CD4-positive, alpha-beta T cell (primary cell): ENCODE results near the gene MYO1D. TPM values are rescaled to one million over a fixed set of nuclear protein-coding genes. Genes with fewer than 3 reads are reported as not detected.
A peak's percentile ranks its signal among the peaks of the same experiment; 100 is the strongest.
"Not testable (repeated sequence)": the region's sequence is repeated elsewhere in the genome, so short reads cannot be mapped to it uniquely, and the experiment has no call there.

Experiments
- ATAC-seq: fragments of 200-7000 bp; cut with Tn5 transposase; one replicate; pipeline ENCODE4 v1.10.0; 2022; ENCODE audit warnings: mild to moderate bottlenecking; ENCODE audit not compliant: poor library complexity
- CTCF ChIA-PET: fragments of 350-600 bp; sonication (Branson Sonifier 250); formaldehyde crosslinking; loops from one replicate; lab custom pipeline; 2021; ENCODE audit warnings: antibody characterized with exemption, inconsistent platforms; lab: Charles Lee
- POLR2A ChIA-PET: fragments of 350-600 bp; sonication (Branson Sonifier 250); formaldehyde crosslinking; loops from one replicate; lab custom pipeline; 2021; ENCODE audit warnings: antibody characterized with exemption, inconsistent platforms; lab: Charles Lee
- DNase-seq, 14 experiments: peaks; one replicate each; pipeline ENCODE4 v3.0.0-alpha.2; 2013 to 2020; ENCODE audit warnings: mixed read lengths in 2 of 14
- H3K27ac ChIP-seq, 2 donors: one replicate each; pipeline versions ENCODE4 v1.5.1 to v1.7.0; 2013; ENCODE audit warnings: low read length in 2 of 2, low read depth in 1 of 2, mild to moderate bottlenecking in 1 of 2
- H3K27me3 ChIP-seq, 2 experiments: 1 replicate in 1 of 2; 2 replicates in 1 of 2; pipeline versions ENCODE4 v1.6.1 to v1.7.0; 2013; ENCODE audit warnings: low read length in 2 of 2, control low read depth in 1 of 2, mild to moderate bottlenecking in 1 of 2, moderate library complexity in 1 of 2; ENCODE audit not compliant: insufficient read depth in 2 of 2, control insufficient read depth in 1 of 2
- H3K36me3 ChIP-seq: one replicate; pipeline ENCODE4 v1.6.1; 2013; ENCODE audit warnings: low read length, control low read depth; ENCODE audit not compliant: insufficient read depth
- H3K4me1 ChIP-seq: one replicate; pipeline ENCODE4 v1.6.1; 2013; ENCODE audit warnings: low read length, control low read depth; ENCODE audit not compliant: insufficient read depth
- H3K4me3 ChIP-seq: one replicate; pipeline ENCODE4 v1.5.1; 2013; ENCODE audit warnings: mild to moderate bottlenecking, low read length, moderate library complexity
- H3K9me3 ChIP-seq, 2 experiments: 1 replicate in 1 of 2; 2 replicates in 1 of 2; pipeline versions ENCODE4 v1.6.1 to v1.7.0; 2013; ENCODE audit warnings: low read length in 2 of 2, mild to moderate bottlenecking in 2 of 2, control low read depth in 1 of 2, moderate library complexity in 1 of 2; ENCODE audit not compliant: control insufficient read depth in 1 of 2, insufficient read depth in 1 of 2
- H3K27ac Mint-ChIP-seq: one replicate; pipeline ENCODE4 v1.8.0; 2020; ENCODE audit warnings: mixed read lengths
- H3K27me3 Mint-ChIP-seq: one replicate; pipeline ENCODE4 v1.8.0; 2021; ENCODE audit warnings: mixed read lengths
- H3K36me3 Mint-ChIP-seq: one replicate; pipeline ENCODE4 v1.8.0; 2021; ENCODE audit warnings: low read depth, mixed read lengths
- H3K4me1 Mint-ChIP-seq: one replicate; pipeline ENCODE4 v1.8.0; 2021; ENCODE audit warnings: low read depth, mixed read lengths
- H3K4me3 Mint-ChIP-seq: one replicate; pipeline ENCODE4 v1.8.0; 2020; ENCODE audit warnings: mild to moderate bottlenecking, mixed read lengths
- H3K9me3 Mint-ChIP-seq: one replicate; pipeline ENCODE4 v1.8.0; 2020; ENCODE audit warnings: mixed read lengths
- CTCF ChIP-seq: fragments of 200-600 bp; IDR thresholded peaks from one replicate; pipeline ENCODE4 v1.8.0; 2022; ENCODE audit warnings: antibody characterized with exemption, mild to moderate bottlenecking
- intact Hi-C, 2 experiments: fragments of 100-400 bp; cut with DNase I in 1 of 2; cut with micrococcal nuclease in 1 of 2; formaldehyde crosslinking; loops; one replicate each; pipeline versions ENCODE4 v1.15.1 to v1.9.0; 2023 to 2025; cut with DNase I, micrococcal nuclease
- total RNA-seq, 174 experiments: library from RNA in 2 of 174; stranded (reverse) in 2 of 174; gene quantifications; one replicate each; pipeline ENCODE4 v1.2.3 and lab custom pipeline; 2021 to 2026

MYO1D gene
- total RNA-seq, 2 experiments from 2014 or later, result 5.8 to 6.4 TPM

DNA sequence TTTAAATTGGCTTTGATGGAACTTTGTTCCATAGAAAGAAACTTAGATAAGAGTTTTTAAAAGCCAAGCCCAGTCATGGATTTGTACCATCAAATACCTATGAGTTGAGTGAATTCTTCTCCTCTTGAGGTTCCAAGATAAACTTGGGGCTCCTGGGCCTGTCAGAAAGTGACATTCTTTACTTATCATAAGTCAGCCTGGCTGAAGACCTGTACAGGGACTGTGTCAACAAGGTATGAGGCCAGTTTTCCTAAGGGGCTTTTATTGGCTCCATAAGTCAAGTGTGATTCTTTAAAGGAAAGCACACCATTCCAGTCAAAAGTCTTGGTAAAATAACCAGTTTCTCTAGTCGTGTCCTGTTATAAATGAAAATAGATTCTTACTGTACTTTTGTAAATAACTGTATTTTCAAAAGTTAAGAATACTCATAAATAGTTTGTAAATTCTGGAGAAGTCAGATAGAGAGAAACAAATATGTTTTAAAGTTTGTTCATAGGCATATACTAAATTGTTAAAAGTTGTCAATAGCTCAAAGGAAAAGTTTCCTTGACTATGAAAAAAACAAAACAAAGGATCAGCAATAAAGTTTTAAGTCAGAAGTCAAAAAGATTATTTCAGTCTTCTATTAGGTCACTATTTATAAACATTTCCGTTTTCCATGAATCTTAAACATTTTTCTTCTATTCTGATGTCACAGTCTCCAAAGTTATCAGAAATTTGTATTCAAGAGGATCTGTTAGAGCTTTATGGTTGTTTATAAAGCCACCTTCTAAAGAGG is 22.5 kb upstream of the MYO1D start:
- no peak for ATAC-seq
- no peaks in the 10 kb centered on the region for H3K36me3 ChIP-seq
- intact Hi-C loops, result no loop called here
- H3K27me3 ChIP-seq, result peaks cover 0 to 4% of the 10 kb centered on the region in 2 experiments
- no peak overlapping the region for H3K4me3 ChIP-seq
- no peak for TF ChIP-seq CTCF
- DNase-seq, result no peak
- no peaks in the 10 kb centered on the region for H3K4me1 Mint-ChIP-seq
- H3K27ac Mint-ChIP-seq, result no peak overlapping the region
- H3K27me3 Mint-ChIP-seq, result peaks cover 37% of the 10 kb centered on the region
- no peaks in the 10 kb centered on the region for H3K9me3 ChIP-seq
- POLR2A ChIA-PET, result no interaction called here
- H3K36me3 Mint-ChIP-seq, result no peaks in the 10 kb centered on the region
- no peak overlapping the region for H3K4me3 Mint-ChIP-seq
- H3K27ac ChIP-seq, result no peak overlapping the region
- CTCF ChIA-PET, result no interaction called here
- no peaks in the 10 kb centered on the region for H3K4me1 ChIP-seq
- no peaks in the 10 kb centered on the region for H3K9me3 Mint-ChIP-seq

DNA sequence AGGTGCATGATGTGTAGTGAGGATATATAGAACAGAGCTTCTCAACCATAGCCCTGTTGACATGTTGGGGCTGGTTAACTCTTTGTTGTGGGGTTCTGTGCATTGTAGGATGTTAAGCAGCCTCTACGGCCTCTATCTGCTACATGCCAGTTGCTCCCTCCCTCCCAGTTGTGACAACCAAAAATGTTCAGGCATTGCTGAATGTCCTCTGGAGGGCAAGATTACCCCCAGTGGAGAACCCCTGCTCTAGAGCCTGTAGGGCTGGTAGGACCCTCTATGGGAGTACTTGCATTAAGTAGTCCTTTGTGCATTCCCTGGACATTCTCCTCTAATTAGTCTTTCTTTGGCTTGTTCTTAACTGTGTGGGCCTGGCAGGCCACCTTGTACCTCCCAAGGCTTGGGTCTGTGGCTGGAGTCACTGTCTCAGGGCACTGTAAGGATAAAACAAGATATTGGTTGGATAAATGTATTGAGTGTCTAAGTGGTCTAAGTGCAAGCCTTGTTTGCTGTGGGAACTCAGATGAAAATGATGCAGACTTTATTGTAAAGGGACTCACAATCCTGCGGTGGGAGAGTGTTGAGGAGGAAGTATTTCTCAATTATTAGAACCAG is 19.8 kb upstream of the MYO1D start:
- Histone ChIP-seq H3K9me3 (no peaks in the 10 kb centered on the region), H3K27me3 (peaks cover 0 to 4% of the 10 kb centered on the region in 2 experiments), H3K27ac (no peak overlapping the region), H3K36me3 (no peaks in the 10 kb centered on the region), H3K4me3 (no peak overlapping the region), H3K4me1 (no peaks in the 10 kb centered on the region)
- POLR2A ChIA-PET, result no interaction called here
- Mint-ChIP-seq H3K9me3 (no peaks in the 10 kb centered on the region), H3K27ac (no peak overlapping the region), H3K27me3 (peaks cover 18% of the 10 kb centered on the region), H3K4me3 (no peak overlapping the region), H3K36me3 (no peaks in the 10 kb centered on the region), H3K4me1 (no peaks in the 10 kb centered on the region)
- DNase-seq, result no peak
- no peak for ATAC-seq
- TF ChIP-seq CTCF, result no peak
- CTCF ChIA-PET, result no interaction called here
- intact Hi-C loops, result no loop called here

GRCh38 chr17:32894245-32894644 is 17.3 kb upstream of the MYO1D start:
- Histone ChIP-seq H3K4me1 (no peaks in the 10 kb centered on the region), H3K36me3 (no peaks in the 10 kb centered on the region), H3K4me3 (no peak overlapping the region), H3K9me3 (no peaks in the 10 kb centered on the region), H3K27me3 (peaks cover 0 to 4% of the 10 kb centered on the region in 2 experiments), H3K27ac (no peak overlapping the region)
- no peaks in the 10 kb centered on the region for H3K4me1 Mint-ChIP-seq
- ATAC-seq (no peak), DNase-seq (no peak)
- TF ChIP-seq CTCF, result no peak
- H3K9me3 Mint-ChIP-seq, result no peaks in the 10 kb centered on the region
- POLR2A ChIA-PET, result no interaction called here
- peaks cover 15% of the 10 kb centered on the region for H3K27me3 Mint-ChIP-seq
- H3K27ac Mint-ChIP-seq, result no peak overlapping the region
- CTCF ChIA-PET, result no interaction called here
- no peaks in the 10 kb centered on the region for H3K36me3 Mint-ChIP-seq
- no peak overlapping the region for H3K4me3 Mint-ChIP-seq
- intact Hi-C loops, result no loop called here

DNA sequence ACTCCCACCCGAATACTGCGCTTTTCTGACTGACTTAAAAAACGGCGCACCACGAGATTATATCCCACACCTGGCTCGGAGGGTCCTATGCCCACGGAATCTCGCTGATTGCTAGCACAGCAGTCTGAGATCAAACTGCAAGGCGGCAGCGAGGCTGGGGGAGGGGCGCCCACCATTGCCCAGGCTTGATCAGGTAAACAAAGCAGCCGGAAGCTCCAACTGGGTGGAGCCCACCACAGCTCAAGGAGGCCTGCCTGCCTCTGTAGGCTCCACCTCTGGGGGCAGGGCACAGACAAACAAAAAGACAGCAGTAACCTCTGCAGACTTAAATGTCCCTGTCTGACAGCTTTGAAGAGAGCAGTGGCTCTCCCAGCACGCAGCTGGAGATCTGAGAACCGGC is 10.5 kb upstream of the MYO1D start:
- H3K27ac Mint-ChIP-seq, ATAC-seq, POLR2A ChIA-PET, H3K36me3 Mint-ChIP-seq, H3K4me1 Mint-ChIP-seq, H3K27me3 ChIP-seq, H3K36me3 ChIP-seq, H3K9me3 Mint-ChIP-seq, CTCF ChIA-PET, H3K9me3 ChIP-seq, H3K4me1 ChIP-seq, intact Hi-C loops, H3K27ac ChIP-seq, H3K4me3 Mint-ChIP-seq, H3K4me3 ChIP-seq: not testable (repeated sequence)
- peaks cover 26% of the 10 kb centered on the region for H3K27me3 Mint-ChIP-seq
- peak in 1 of 14 experiments; percentile 13 for DNase-seq

GRCh38 chr17:32886951-32887350 is 10.0 kb upstream of the MYO1D start:
- peaks cover 29% of the 10 kb centered on the region for H3K27me3 Mint-ChIP-seq
- H3K27me3 ChIP-seq, H3K4me1 Mint-ChIP-seq, H3K4me3 ChIP-seq, H3K27ac Mint-ChIP-seq, intact Hi-C loops, H3K27ac ChIP-seq, CTCF ChIA-PET, DNase-seq, ATAC-seq, H3K9me3 ChIP-seq, H3K36me3 Mint-ChIP-seq, H3K4me3 Mint-ChIP-seq, H3K36me3 ChIP-seq, H3K9me3 Mint-ChIP-seq, H3K4me1 ChIP-seq, POLR2A ChIA-PET: not testable (repeated sequence)
